Common myeloid progenitor, CD34-positive (primary cell): ENCODE measurements around the gene IDE.

Experiments
- CTCF ChIA-PET: fragments of 350-600 bp; sonication (Branson Sonifier 250); formaldehyde crosslinking; loops from one replicate; lab custom pipeline; 2021; ENCODE audit warnings: antibody characterized with exemption; lab: Charles Lee
- POLR2A ChIA-PET: fragments of 350-600 bp; sonication (Branson Sonifier 250); formaldehyde crosslinking; loops from one replicate; lab custom pipeline; 2021; ENCODE audit warnings: antibody characterized with exemption; lab: Charles Lee
- DNase-seq, 3 donors: peaks; one replicate each; pipeline versions ENCODE4 v3.0.0 to v3.0.0-alpha.2; 2013
- H3K27ac ChIP-seq, 2 experiments: 1 replicate in 1 of 2; 2 replicates in 1 of 2; pipeline ENCODE4 v1.7.0; 2013; ENCODE audit warnings: inconsistent platforms in 2 of 2, low read length in 2 of 2, mild to moderate bottlenecking in 2 of 2, low read depth in 1 of 2, moderate library complexity in 1 of 2; ENCODE audit not compliant: severe bottlenecking in 2 of 2, insufficient read depth in 1 of 2, poor library complexity in 1 of 2
- H3K27me3 ChIP-seq, 5 experiments: replicated peaks in 2 of 5; 1 replicate in 3 of 5; 2 replicates in 2 of 5; pipeline versions ENCODE4 v1.6.1 to v1.7.0; 2013; ENCODE audit warnings: low read length in 4 of 5, mild to moderate bottlenecking in 2 of 5, moderate library complexity in 2 of 5, inconsistent platforms in 1 of 5; ENCODE audit not compliant: insufficient read depth in 5 of 5, control insufficient read depth in 4 of 5
- H3K36me3 ChIP-seq, 4 experiments: 1 replicate in 2 of 4; 2 replicates in 2 of 4; pipeline versions ENCODE4 v1.6.1 to v1.7.0; 2013; ENCODE audit warnings: low read length in 3 of 4, control low read depth in 1 of 4, mild to moderate bottlenecking in 1 of 4; ENCODE audit not compliant: control insufficient read depth in 4 of 4, insufficient read depth in 4 of 4
- H3K4me1 ChIP-seq, 4 experiments: 1 replicate in 3 of 4; 2 replicates in 1 of 4; pipeline versions ENCODE4 v1.6.1 to v1.7.1; 2013; ENCODE audit warnings: low read length in 3 of 4, mild to moderate bottlenecking in 3 of 4, control low read depth in 1 of 4, inconsistent platforms in 1 of 4, moderate library complexity in 1 of 4; ENCODE audit not compliant: control insufficient read depth in 4 of 4, insufficient read depth in 4 of 4; ENCODE audit errors: control extremely low read depth in 1 of 4
- H3K4me3 ChIP-seq, 7 experiments: 1 replicate in 4 of 7; 2 replicates in 3 of 7; pipeline versions ENCODE4 v1.5.1 to v1.7.0; 2013; ENCODE audit warnings: mild to moderate bottlenecking in 7 of 7, low read length in 6 of 7, moderate library complexity in 6 of 7, inconsistent platforms in 2 of 7, low read depth in 2 of 7, control low read depth in 1 of 7; ENCODE audit not compliant: insufficient read depth in 4 of 7, control insufficient read depth in 1 of 7; ENCODE audit errors: extremely low read depth in 1 of 7
- H3K9me3 ChIP-seq, 5 experiments: 1 replicate in 4 of 5; 2 replicates in 1 of 5; pipeline versions ENCODE4 v1.6.1 to v1.7.1; 2013; ENCODE audit warnings: low read length in 4 of 5, mild to moderate bottlenecking in 2 of 5, inconsistent platforms in 1 of 5, low read depth in 1 of 5, moderate library complexity in 1 of 5; ENCODE audit not compliant: control insufficient read depth in 4 of 5, insufficient read depth in 2 of 5; ENCODE audit errors: control extremely low read depth in 1 of 5
- WGBS: methylation state at CpG from one replicate; pipeline ENCODE4 v1.1.5; 2013; ENCODE audit not compliant: insufficient coverage; 5-methylcytosine and 5-hydroxymethylcytosine counted together

The IDE gene

GRCh38 chr10:92569071-92569470 lies 4.8 kb downstream of the IDE start:
- 100% methylated on average over 2 of the region's 2 CpGs for WGBS
- Histone ChIP-seq H3K27me3 (no peaks in the 10 kb centered on the region), H3K27ac (no peak overlapping the region), H3K4me1 (peaks cover 0 to 17% (median 11%) of the 10 kb centered on the region in 4 experiments), H3K36me3 (peaks cover 2 to 26% (median 4%) of the 10 kb centered on the region in 4 experiments), H3K4me3 (no peak overlapping the region), H3K9me3 (no peaks in the 10 kb centered on the region)
- no peak for DNase-seq
- CTCF ChIA-PET = interaction anchor here (0.7 kb wide), 1 partner anchor 363 kb away, joined by 3 read pairs; no protein-coding TSS in a partner anchor
- POLR2A ChIA-PET = no interaction called here

- no peaks in the 10 kb centered on the region for H3K9me3 ChIP-seq
- peaks cover 2 to 28% (median 4%) of the 10 kb centered on the region in 4 experiments for H3K36me3 ChIP-seq
- H3K27me3 ChIP-seq = no peaks in the 10 kb centered on the region
- H3K27ac ChIP-seq = no peak overlapping the region
- no peak overlapping the region for H3K4me3 ChIP-seq
- POLR2A ChIA-PET = no interaction called here
- H3K4me1 ChIP-seq = peaks cover 0 to 14% (median 9%) of the 10 kb centered on the region in 4 experiments
- no peak for DNase-seq
- CTCF ChIA-PET = interaction anchor here (1.1 to 1.5 kb wide), 2 partner anchors 19 to 49 kb away, joined by 3 to 4 read pairs; no protein-coding TSS in a partner anchor
- 100% methylated on average over 1 of the region's 4 CpGs for WGBS
Observed at GRCh38 chr10:92567952-92568600, 5.8 kb downstream of the IDE start.

- peaks cover 0 to 13% (median 9%) of the 10 kb centered on the region in 5 experiments for H3K9me3 ChIP-seq
- no peaks in the 10 kb centered on the region for H3K4me1 ChIP-seq
- DNase-seq = no peak
- peaks cover 3 to 41% (median 25%) of the 10 kb centered on the region in 4 experiments for H3K36me3 ChIP-seq
- POLR2A ChIA-PET = no interaction called here
- CTCF ChIA-PET = interaction anchor here (1.4 to 2.5 kb wide), 3 partner anchors 10 to 18 kb away, joined by 3 to 9 read pairs (median 4); no protein-coding TSS in a partner anchor
- no peak overlapping the region for H3K27ac ChIP-seq
- H3K27me3 ChIP-seq = no peaks in the 10 kb centered on the region
- H3K4me3 ChIP-seq = no peak overlapping the region
Observed at GRCh38 chr10:92562424-92562823, 11.5 kb downstream of the IDE start.

GRCh38 chr10:92559046-92559445 lies 14.8 kb downstream of the IDE start:
- no peaks in the 10 kb centered on the region for H3K4me1 ChIP-seq
- CTCF ChIA-PET = no interaction called here
- 89% methylated on average over 3 of the region's 4 CpGs for WGBS
- POLR2A ChIA-PET = no interaction called here
- peaks cover 1 to 20% (median 16%) of the 10 kb centered on the region in 5 experiments for H3K9me3 ChIP-seq
- H3K27me3 ChIP-seq = no peaks in the 10 kb centered on the region
- H3K27ac ChIP-seq = no peak overlapping the region
- no peak overlapping the region for H3K4me3 ChIP-seq
- DNase-seq = peak in 2 of 3 donors; percentile 28 to 52
- H3K36me3 ChIP-seq = peaks cover 3 to 49% (median 30%) of the 10 kb centered on the region in 4 experiments

GRCh38 chr10:92553959-92554358 lies 19.9 kb downstream of the IDE start:
- ChIA-PET CTCF (no interaction called here), POLR2A (no interaction called here)
- Histone ChIP-seq H3K9me3 (peaks cover 1 to 11% (median 9%) of the 10 kb centered on the region in 5 experiments), H3K27me3 (no peaks in the 10 kb centered on the region), H3K4me1 (no peaks in the 10 kb centered on the region), H3K36me3 (peaks cover 2 to 43% (median 19%) of the 10 kb centered on the region in 4 experiments), H3K27ac (no peak overlapping the region), H3K4me3 (no peak overlapping the region)
- no peak for DNase-seq
- WGBS = 100% methylated on average over 1 of the region's 2 CpGs

GRCh38 chr10:92552310-92552709 lies 21.6 kb downstream of the IDE start:
- Histone ChIP-seq H3K27ac (no peak overlapping the region), H3K4me3 (no peak overlapping the region), H3K9me3 (peaks cover 1 to 10% (median 6%) of the 10 kb centered on the region in 5 experiments), H3K36me3 (peaks cover 4 to 31% (median 16%) of the 10 kb centered on the region in 4 experiments), H3K4me1 (no peaks in the 10 kb centered on the region), H3K27me3 (no peaks in the 10 kb centered on the region)
- ChIA-PET POLR2A (no interaction called here), CTCF (interaction anchor here (0.8 kb wide), 2 partner anchors 11 to 70 kb away, joined by 3 read pairs; no protein-coding TSS in a partner anchor)
- peak in 1 of 3 donors; percentile 22 for DNase-seq
- 93% methylated on average over 3 of the region's 5 CpGs for WGBS

GRCh38 chr10:92550924-92551323 lies 23.0 kb downstream of the IDE start:
- ChIA-PET POLR2A (no interaction called here), CTCF (interaction anchor here (1.6 to 2.3 kb wide), 2 partner anchors 16 to 24 kb away, joined by 3 to 7 read pairs; no protein-coding TSS in a partner anchor)
- peaks cover 1 to 10% (median 4%) of the 10 kb centered on the region in 5 experiments for H3K9me3 ChIP-seq
- H3K27me3 ChIP-seq = no peaks in the 10 kb centered on the region
- no peaks in the 10 kb centered on the region for H3K4me1 ChIP-seq
- H3K27ac ChIP-seq = no peak overlapping the region
- H3K4me3 ChIP-seq = no peak overlapping the region
- DNase-seq = peak in 2 of 3 donors; percentile 14 to 31
- WGBS = no CpG with 5 or more reads among the region's 2 CpGs
- H3K36me3 ChIP-seq = peaks cover 4 to 28% (median 16%) of the 10 kb centered on the region in 4 experiments
